ENCODE results near the gene TAAR2.
A peak's percentile ranks its signal among the peaks of the same experiment; 100 is the strongest.
"Not testable (repeated sequence)": the region's sequence is repeated elsewhere in the genome, so short reads cannot be mapped to it uniquely, and the experiment has no call there.

Gene TAAR2

GRCh38 chr6:132612449-132613108 lies 11.5 kb downstream of the TAAR2 start:
- DNase-seq (ENCODE audit: low spot score), result no peak

GRCh38 chr6:132611616-132612015 lies 12.5 kb downstream of the TAAR2 start:
- DNase-seq (ENCODE audit: low spot score), result no peak

GRCh38 chr6:132607544-132608233 lies 16.4 kb downstream of the TAAR2 start:
- no peak for DNase-seq (ENCODE audit: low spot score)

- DNase-seq (ENCODE audit: low spot score), result no peak
Measured at GRCh38 chr6:132604635-132605152, 19.4 kb downstream of the TAAR2 start.

GRCh38 chr6:132600900-132601299 lies 23.2 kb downstream of the TAAR2 start:
- DNase-seq (ENCODE audit: low spot score), result not testable (repeated sequence)

- peak; percentile 15 for DNase-seq (ENCODE audit: low spot score)
Measured at GRCh38 chr6:132598473-132598872, 25.6 kb downstream of the TAAR2 start.

- no peak for DNase-seq (ENCODE audit: low spot score)
Measured at GRCh38 chr6:132596201-132596600, 27.9 kb downstream of the TAAR2 start.

GRCh38 chr6:132592855-132593254 lies 31.2 kb downstream of the TAAR2 start:
- DNase-seq (ENCODE audit: low spot score), result no peak

GRCh38 chr6:132590362-132590761 lies 33.7 kb downstream of the TAAR2 start:
- no peak for DNase-seq (ENCODE audit: low spot score)

GRCh38 chr6:132589454-132589853 lies 34.6 kb downstream of the TAAR2 start, which contains the start of gene TAAR5:
TSS of gene TAAR5 (minus strand) at chr6:132589741. CDS start at chr6:132589686, 55 bp downstream.
- no peak for DNase-seq (ENCODE audit: low spot score)

GRCh38 chr6:132587424-132587823 lies 36.7 kb downstream of the TAAR2 start:
- no peak for DNase-seq (ENCODE audit: low spot score)

- DNase-seq (ENCODE audit: low spot score), result no peak
Measured at GRCh38 chr6:132584698-132585097, 39.4 kb downstream of the TAAR2 start.

- DNase-seq (ENCODE audit: low spot score), result no peak
Measured at GRCh38 chr6:132571774-132572173, 52.3 kb downstream of the TAAR2 start.

- no peak for DNase-seq (ENCODE audit: low spot score)
Measured at GRCh38 chr6:132570221-132570777, 53.8 kb downstream of the TAAR2 start, which contains the start of gene TAAR6. TSS of gene TAAR6 (plus strand) at chr6:132570322. CDS start at chr6:132570322, 0 bp downstream.

- DNase-seq (ENCODE audit: low spot score), result no peak
Measured at GRCh38 chr6:132569170-132569569, 54.9 kb downstream of the TAAR2 start.

- no peak for DNase-seq (ENCODE audit: low spot score)
Measured at GRCh38 chr6:132568611-132569010, 55.5 kb downstream of the TAAR2 start.

GRCh38 chr6:132567566-132567965 lies 56.5 kb downstream of the TAAR2 start:
- DNase-seq (ENCODE audit: low spot score), result no peak

Data from germinal center (tissue), 1 donor.